Activated CD8-positive, alpha-beta T cell treated with anti-CD3 and anti-CD28 coated beads, Interleukin-2, amount 10 ng/mL, durations not matched to agents 7 days and 5 days (primary cell): ENCODE results near the gene SUN3. TPM values are rescaled to one million over a fixed set of nuclear protein-coding genes. Genes with fewer than 3 reads are reported as not detected.
"Not testable (repeated sequence)": the region's sequence is repeated elsewhere in the genome, so short reads cannot be mapped to it uniquely, and the experiment has no call there.

Source experiments
- ATAC-seq: fragments of 150-1000 bp; cut with Tn5 transposase; one replicate; pipeline ENCODE4 v1.10.0; 2021; ENCODE audit warnings: moderate library complexity
- CTCF ChIA-PET: fragments of 350-600 bp; sonication (Branson Sonifier 250); formaldehyde crosslinking; loops from one replicate; lab custom pipeline; 2021; ENCODE audit warnings: antibody characterized with exemption; lab: Charles Lee
- POLR2A ChIA-PET: fragments of 350-600 bp; sonication (Branson Sonifier 250); formaldehyde crosslinking; loops from one replicate; lab custom pipeline; 2021; ENCODE audit warnings: antibody characterized with exemption; lab: Charles Lee
- DNase-seq: peaks from one replicate; pipeline ENCODE4 v3.0.0-alpha.2; 2020
- H3K27ac Mint-ChIP-seq: one replicate; pipeline ENCODE4 v1.8.0; 2021; ENCODE audit warnings: mild to moderate bottlenecking, mixed read lengths
- H3K27me3 Mint-ChIP-seq: one replicate; pipeline ENCODE4 v1.8.0; 2021; ENCODE audit warnings: low read depth, mixed read lengths
- H3K36me3 Mint-ChIP-seq: one replicate; pipeline ENCODE4 v1.8.0; 2021; ENCODE audit warnings: low read depth, mixed read lengths
- H3K4me1 Mint-ChIP-seq: one replicate; pipeline ENCODE4 v1.8.0; 2021; ENCODE audit warnings: low read depth, mixed read lengths
- H3K4me3 Mint-ChIP-seq: one replicate; pipeline ENCODE4 v1.8.0; 2021; ENCODE audit warnings: mild to moderate bottlenecking, mixed read lengths
- H3K9me3 Mint-ChIP-seq: one replicate; pipeline ENCODE4 v1.8.0; 2022; ENCODE audit warnings: mixed read lengths; ENCODE audit not compliant: insufficient read depth
- total RNA-seq, 2 experiments: library from RNA; stranded (reverse); gene quantifications; one replicate each; pipeline ENCODE4 v1.2.3, GENCODE V29; 2021

The SUN3 gene
- total RNA-seq, 2 experiments from 2014 or later = 0.97 TPM; not detected in 1

DNA sequence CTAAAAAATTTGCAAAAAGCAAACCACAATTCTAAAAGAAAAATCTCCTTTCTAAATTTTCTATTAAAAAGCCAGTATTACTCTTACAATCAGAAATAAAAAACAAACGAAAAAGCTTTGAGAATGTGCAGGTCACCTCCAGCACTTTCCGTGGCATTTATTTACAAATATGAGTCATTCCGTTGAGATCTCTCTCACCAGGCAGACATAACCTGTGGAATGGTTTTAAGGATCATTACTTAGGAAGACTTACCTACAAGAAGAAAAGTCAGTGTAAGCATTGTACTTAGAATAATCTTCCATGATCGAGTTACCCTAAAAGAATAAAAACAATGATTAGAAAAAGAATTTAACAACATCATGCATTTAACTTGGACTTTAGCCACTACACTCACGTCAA lies 3.3 kb downstream of the SUN3 start:
- peaks cover 28% of the 10 kb centered on the region for H3K27me3 Mint-ChIP-seq
- no peak overlapping the region for H3K4me3 Mint-ChIP-seq
- peaks cover 2% of the 10 kb centered on the region for H3K36me3 Mint-ChIP-seq
- CTCF ChIA-PET = no interaction called here
- no peak for DNase-seq
- ATAC-seq = no peak
- H3K9me3 Mint-ChIP-seq = peaks cover 4% of the 10 kb centered on the region
- POLR2A ChIA-PET = no interaction called here
- H3K27ac Mint-ChIP-seq = no peak overlapping the region
- H3K4me1 Mint-ChIP-seq = no peaks in the 10 kb centered on the region

DNA sequence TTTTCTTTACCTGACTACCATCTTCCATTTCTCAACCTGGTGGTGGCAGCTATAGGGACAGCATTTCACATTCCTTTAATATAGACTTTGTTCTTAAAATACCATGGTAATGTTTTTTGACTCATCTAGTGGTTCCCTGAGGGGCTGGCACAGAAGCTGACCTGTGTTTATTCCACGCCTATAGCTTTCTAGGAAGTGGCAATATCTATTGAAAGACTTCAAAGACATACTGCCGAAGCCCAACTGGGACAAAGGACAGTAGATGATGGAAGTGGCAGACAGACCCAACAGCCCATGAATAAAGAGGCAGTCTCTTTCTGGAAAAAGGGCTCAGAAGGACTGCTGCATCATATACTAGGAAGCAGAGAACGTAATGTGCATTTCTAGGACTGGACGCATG lies 11.2 kb downstream of the SUN3 start:
- Mint-ChIP-seq H3K27ac (no peak overlapping the region), H3K4me3 (no peak overlapping the region), H3K36me3 (peaks cover 2% of the 10 kb centered on the region), H3K9me3 (peaks cover 10% of the 10 kb centered on the region), H3K27me3 (peaks cover 22% of the 10 kb centered on the region), H3K4me1 (no peaks in the 10 kb centered on the region)
- ChIA-PET CTCF (interaction anchor here (1.1 kb wide), 1 partner anchor 72 kb away, joined by 3 read pairs; no protein-coding TSS in a partner anchor), POLR2A (no interaction called here)
- DNase-seq (no peak), ATAC-seq (no peak)

DNA sequence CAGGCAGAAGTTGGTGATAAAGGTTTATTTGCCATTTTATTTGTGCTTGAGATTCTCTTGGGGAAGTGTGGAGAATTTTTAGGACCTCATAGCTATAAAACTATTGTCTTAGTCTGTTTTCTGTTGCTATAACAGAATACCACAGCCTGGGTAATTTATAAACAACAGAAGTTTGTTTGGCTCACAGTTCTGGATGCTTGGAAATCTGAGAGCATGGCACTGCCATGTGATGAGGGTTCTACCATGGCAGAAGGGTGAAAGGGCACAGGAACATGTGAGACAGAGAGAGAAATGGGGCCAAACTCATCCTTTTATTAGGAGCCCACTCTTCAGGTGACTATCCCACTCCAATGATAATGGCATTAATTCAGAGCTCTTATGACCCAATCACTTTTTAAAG lies 12.3 kb downstream of the SUN3 start:
- ATAC-seq (no peak), DNase-seq (no peak)
- H3K4me1 Mint-ChIP-seq = no peaks in the 10 kb centered on the region
- peaks cover 18% of the 10 kb centered on the region for H3K27me3 Mint-ChIP-seq
- H3K9me3 Mint-ChIP-seq = peaks cover 10% of the 10 kb centered on the region
- no peak overlapping the region for H3K27ac Mint-ChIP-seq
- H3K4me3 Mint-ChIP-seq = no peak overlapping the region
- POLR2A ChIA-PET = interaction anchor here (0.6 kb wide), 1 partner anchor 18 kb away, joined by 3 read pairs; no protein-coding TSS in a partner anchor
- H3K36me3 Mint-ChIP-seq = no peaks in the 10 kb centered on the region
- CTCF ChIA-PET = no interaction called here

DNA sequence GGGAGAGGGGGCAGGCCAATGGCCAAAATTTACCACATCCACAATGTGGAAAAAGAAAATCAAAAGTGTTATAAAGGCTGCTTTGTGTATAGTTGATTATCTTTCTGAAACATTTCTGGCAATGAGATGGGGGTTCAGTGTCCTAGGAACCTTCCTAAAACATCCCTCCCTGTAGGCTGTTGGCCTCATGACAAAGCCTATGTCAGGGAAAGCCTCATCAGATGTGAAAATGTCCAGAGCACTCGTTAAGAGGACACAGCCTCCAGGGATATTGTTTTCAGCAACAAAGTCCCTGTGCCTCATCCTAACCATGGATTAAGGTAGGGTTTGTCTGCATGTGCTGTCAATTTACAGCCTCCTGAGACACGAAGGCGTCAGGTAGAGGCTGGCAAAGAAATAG lies 17.0 kb downstream of the SUN3 start:
- no peak overlapping the region for H3K27ac Mint-ChIP-seq
- no peak for ATAC-seq

DNA sequence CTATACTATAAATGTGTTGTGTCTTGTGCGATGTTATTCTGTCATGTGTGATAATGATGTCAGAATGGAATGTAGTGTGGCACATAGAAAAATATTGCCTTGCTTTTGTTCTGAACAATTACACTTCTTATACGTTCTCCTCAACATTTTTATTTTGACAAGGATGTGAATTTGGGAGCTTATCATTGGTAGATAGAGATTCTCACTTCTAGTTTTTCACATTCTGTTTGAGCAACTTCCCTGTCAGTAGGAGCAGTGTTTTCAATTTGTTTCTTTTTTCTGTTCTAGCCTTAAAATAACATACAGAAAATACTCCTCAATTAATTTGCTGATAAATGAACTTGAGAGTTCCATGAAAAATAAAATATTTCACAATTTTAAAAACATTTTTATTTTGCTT lies 17.6 kb downstream of the SUN3 start:
- no peak overlapping the region for H3K27ac Mint-ChIP-seq
- H3K4me3 Mint-ChIP-seq = no peak overlapping the region
- no peaks in the 10 kb centered on the region for H3K9me3 Mint-ChIP-seq
- no peaks in the 10 kb centered on the region for H3K4me1 Mint-ChIP-seq
- no peak for DNase-seq
- no peaks in the 10 kb centered on the region for H3K27me3 Mint-ChIP-seq
- no peak for ATAC-seq
- POLR2A ChIA-PET = no interaction called here
- CTCF ChIA-PET = no interaction called here
- H3K36me3 Mint-ChIP-seq = no peaks in the 10 kb centered on the region

More for the DNA sequence above, 17.0 kb downstream of the SUN3 start:
- no peaks in the 10 kb centered on the region for H3K4me1 Mint-ChIP-seq
- no peaks in the 10 kb centered on the region for H3K9me3 Mint-ChIP-seq
- no peak overlapping the region for H3K4me3 Mint-ChIP-seq
- no peaks in the 10 kb centered on the region for H3K27me3 Mint-ChIP-seq
- no peaks in the 10 kb centered on the region for H3K36me3 Mint-ChIP-seq
- CTCF ChIA-PET = interaction anchor here (0.8 kb wide), 1 partner anchor 73 kb away, joined by 4 read pairs; no protein-coding TSS in a partner anchor
- no peak for DNase-seq
- POLR2A ChIA-PET = no interaction called here

DNA sequence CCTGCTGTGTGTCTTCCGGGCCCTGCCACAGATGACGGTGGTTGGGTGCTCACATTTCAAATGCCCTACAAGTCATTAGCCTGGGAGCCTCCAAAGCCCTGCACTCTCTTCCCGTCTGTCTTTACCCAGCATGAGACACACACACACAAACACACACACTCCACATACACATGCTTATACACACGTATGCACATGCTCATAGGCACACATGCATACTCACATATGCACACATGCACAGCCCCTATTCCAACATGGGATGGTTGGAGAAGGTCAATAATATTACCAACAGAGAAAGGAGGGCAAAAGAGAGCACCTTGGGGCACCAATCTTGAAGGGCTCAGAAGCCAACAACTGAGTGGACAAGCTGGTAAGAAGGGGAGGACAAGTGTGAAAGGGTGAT lies 19.0 kb downstream of the SUN3 start:
- Mint-ChIP-seq H3K27me3 (no peaks in the 10 kb centered on the region), H3K4me3 (no peak overlapping the region), H3K9me3 (no peaks in the 10 kb centered on the region), H3K27ac (no peak overlapping the region), H3K36me3 (no peaks in the 10 kb centered on the region), H3K4me1 (no peaks in the 10 kb centered on the region)
- ChIA-PET POLR2A (no interaction called here), CTCF (no interaction called here)
- DNase-seq (no peak), ATAC-seq (no peak)

DNA sequence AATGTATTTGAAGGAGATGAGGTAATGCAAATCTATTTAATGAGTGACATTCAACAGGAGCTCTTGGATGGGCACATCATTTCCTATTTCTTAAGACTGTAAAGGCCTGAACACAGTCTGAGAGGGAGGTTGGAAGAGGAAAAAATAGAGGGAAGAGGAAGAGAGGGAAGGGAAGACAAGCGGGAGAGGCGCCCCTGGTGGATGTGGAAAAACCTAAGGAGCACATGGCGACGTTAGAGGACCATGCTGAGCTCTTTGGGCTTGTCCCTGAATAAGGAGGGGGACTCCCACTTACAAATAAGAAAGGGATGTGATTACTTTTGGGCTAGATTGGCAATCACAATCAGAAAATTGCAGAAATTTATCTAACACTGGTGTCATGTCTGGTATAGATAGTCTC lies 19.6 kb downstream of the SUN3 start:
- no peak overlapping the region for H3K4me3 Mint-ChIP-seq
- H3K4me1 Mint-ChIP-seq = no peaks in the 10 kb centered on the region
- no peaks in the 10 kb centered on the region for H3K36me3 Mint-ChIP-seq
- H3K27ac Mint-ChIP-seq = no peak overlapping the region
- POLR2A ChIA-PET = no interaction called here
- ATAC-seq = no peak
- H3K9me3 Mint-ChIP-seq = no peaks in the 10 kb centered on the region
- no peaks in the 10 kb centered on the region for H3K27me3 Mint-ChIP-seq
- no peak for DNase-seq
- CTCF ChIA-PET = no interaction called here

DNA sequence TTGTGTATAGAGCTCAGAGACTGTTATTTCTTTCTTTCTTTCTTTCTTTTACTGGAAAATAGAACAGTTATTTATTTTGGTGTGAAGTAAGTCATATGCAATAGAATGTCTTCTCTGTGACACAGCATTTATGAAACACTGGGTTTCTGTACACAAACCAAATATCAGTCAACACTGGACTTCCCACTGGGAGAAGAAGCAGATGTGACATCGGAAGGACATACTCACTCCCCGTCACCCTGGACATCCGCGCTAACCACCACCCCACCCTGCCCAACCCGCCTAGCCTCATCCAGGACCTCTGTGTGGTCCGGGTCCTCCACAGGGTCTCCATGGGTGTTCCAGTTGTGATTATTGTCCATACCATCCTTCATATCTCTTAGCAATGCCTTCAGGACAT lies 22.0 kb downstream of the SUN3 start:
- Mint-ChIP-seq H3K36me3 (no peaks in the 10 kb centered on the region), H3K4me1 (no peaks in the 10 kb centered on the region), H3K27ac (no peak overlapping the region), H3K4me3 (no peak overlapping the region), H3K27me3 (peaks cover 5% of the 10 kb centered on the region), H3K9me3 (no peaks in the 10 kb centered on the region)
- POLR2A ChIA-PET = no interaction called here
- no peak for DNase-seq
- CTCF ChIA-PET = interaction anchor here (1.6 kb wide), 1 partner anchor 16 kb away, joined by 3 read pairs; no protein-coding TSS in a partner anchor
- ATAC-seq = no peak

DNA sequence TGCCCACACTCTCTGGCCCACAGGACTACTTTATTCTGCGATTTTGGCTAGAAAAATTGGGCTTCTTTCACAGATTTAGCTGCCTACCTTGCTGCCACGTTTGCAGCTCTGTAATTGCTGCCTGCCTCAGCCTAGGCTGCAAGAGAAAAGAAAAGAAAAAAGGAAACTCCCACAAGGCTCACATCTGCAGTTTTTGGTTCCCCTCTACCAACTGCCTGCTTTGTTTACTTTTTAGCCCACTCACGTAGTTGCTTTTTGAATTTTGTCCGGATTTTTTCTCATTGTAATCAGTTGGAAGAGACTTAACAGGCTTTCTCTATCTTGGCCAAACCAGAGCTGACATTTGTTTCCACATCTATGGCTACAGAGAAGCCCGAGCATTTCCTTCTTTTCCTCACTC lies 24.3 kb downstream of the SUN3 start:
- ATAC-seq (no peak), DNase-seq (no peak)
- Mint-ChIP-seq H3K9me3 (no peaks in the 10 kb centered on the region), H3K36me3 (no peaks in the 10 kb centered on the region), H3K27me3 (peaks cover 5% of the 10 kb centered on the region), H3K4me3 (no peak overlapping the region), H3K4me1 (no peaks in the 10 kb centered on the region), H3K27ac (no peak overlapping the region)
- ChIA-PET CTCF (interaction anchor here (1.3 kb wide), 1 partner anchor 13 kb away, joined by 3 read pairs; no protein-coding TSS in a partner anchor), POLR2A (no interaction called here)

DNA sequence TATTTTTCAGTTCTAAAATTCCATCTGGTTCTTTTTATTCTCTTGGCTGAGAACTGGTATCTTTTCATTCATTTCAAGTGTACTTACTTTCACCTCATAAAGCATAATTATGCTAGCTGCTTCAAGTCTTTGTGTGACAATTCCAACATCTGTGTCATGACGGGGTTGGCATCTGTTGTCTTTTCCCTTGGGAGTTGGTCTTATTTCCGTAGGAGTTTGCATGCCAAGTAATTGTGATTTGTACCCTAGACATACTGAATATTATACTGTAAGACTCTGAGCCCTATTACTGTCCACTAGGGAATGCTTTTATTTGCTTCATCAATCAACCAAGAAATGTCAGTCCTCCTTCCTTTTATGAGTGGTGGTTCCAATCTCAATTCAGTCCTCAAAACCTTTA lies 24.9 kb downstream of the SUN3 start:
- Mint-ChIP-seq H3K27me3 (peaks cover 5% of the 10 kb centered on the region), H3K4me3 (no peak overlapping the region), H3K9me3 (no peaks in the 10 kb centered on the region), H3K4me1 (no peaks in the 10 kb centered on the region), H3K36me3 (no peaks in the 10 kb centered on the region), H3K27ac (no peak overlapping the region)
- POLR2A ChIA-PET = no interaction called here
- ATAC-seq = no peak
- no peak for DNase-seq
- CTCF ChIA-PET = interaction anchor here (1.3 kb wide), 1 partner anchor 12 kb away, joined by 3 read pairs; no protein-coding TSS in a partner anchor

DNA sequence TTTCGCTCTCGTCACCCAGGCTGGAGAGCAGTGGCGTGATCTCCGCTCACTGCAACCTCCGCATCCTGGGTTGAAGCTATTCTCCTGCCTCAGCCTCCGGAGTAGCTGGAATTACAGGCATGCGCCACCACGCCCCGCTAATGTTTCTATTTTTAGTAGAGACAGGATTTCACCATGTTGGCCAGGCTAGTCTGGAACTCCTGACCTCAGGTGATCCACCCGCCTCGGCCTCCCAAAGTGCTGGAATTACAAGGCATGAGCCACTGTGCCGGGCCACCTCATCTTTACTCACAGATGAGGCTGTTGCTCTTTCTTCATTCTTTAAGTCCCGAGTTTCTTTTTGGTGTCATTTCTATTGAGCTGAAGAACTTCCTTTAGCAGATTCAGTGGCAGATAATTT lies 28.7 kb downstream of the SUN3 start:
- H3K4me3 Mint-ChIP-seq, H3K27ac Mint-ChIP-seq, H3K9me3 Mint-ChIP-seq, H3K27me3 Mint-ChIP-seq, POLR2A ChIA-PET, H3K36me3 Mint-ChIP-seq, ATAC-seq, DNase-seq, H3K4me1 Mint-ChIP-seq: not testable (repeated sequence)
- CTCF ChIA-PET = interaction anchor here (0.6 to 1.7 kb wide), 4 partner anchors 9 to 110 kb away, joined by 3 to 7 read pairs (median 3); no protein-coding TSS in a partner anchor

DNA sequence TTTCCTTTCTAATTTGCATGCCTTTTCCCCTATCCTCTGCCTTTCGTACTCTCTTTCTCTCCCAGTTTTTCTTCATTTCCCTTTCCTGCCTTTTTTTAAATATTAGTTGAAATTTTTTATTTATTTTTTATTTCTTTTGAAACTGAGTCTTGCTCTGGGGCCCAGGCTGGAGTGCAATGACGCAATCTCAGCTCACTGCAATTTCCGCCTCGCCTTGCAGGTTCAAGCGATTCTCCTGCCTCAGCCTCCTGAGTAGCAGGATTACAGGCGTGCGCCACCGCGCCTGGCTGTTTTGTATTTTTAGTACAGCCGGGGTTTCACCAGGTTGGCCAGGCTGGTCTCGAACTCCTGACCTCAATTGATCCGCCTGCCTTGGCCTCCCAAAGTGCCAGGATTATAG lies 29.5 kb downstream of the SUN3 start:
- Mint-ChIP-seq H3K27me3 (peaks cover 5% of the 10 kb centered on the region), H3K9me3 (no peaks in the 10 kb centered on the region), H3K4me3 (no peak overlapping the region), H3K4me1 (no peaks in the 10 kb centered on the region), H3K27ac (no peak overlapping the region), H3K36me3 (no peaks in the 10 kb centered on the region)
- DNase-seq = no peak
- CTCF ChIA-PET = no interaction called here
- no peak for ATAC-seq
- POLR2A ChIA-PET = no interaction called here
